Parathyroid adenoma (tissue), 2 donors: ENCODE measurements around the gene HAVCR2.

Experiments used
- H2AFZ ChIP-seq: fragments of 300-600 bp; sonication (generic); one replicate; pipeline ENCODE4 v1.7.0; 2017; ENCODE audit warnings: antibody characterized with exemption, mild to moderate bottlenecking
- H3K27ac ChIP-seq: fragments of 300-600 bp; sonication (generic); one replicate; pipeline ENCODE4 v1.7.0; 2017
- H3K27me3 ChIP-seq: fragments of 300-600 bp; sonication (generic); one replicate; pipeline ENCODE4 v1.7.0; 2017; ENCODE audit warnings: low read length; ENCODE audit not compliant: control insufficient read depth, insufficient read depth
- H3K36me3 ChIP-seq: fragments of 300-600 bp; sonication (generic); one replicate; pipeline ENCODE4 v1.7.0; 2017; ENCODE audit warnings: low read length; ENCODE audit not compliant: control insufficient read depth, insufficient read depth
- H3K4me1 ChIP-seq: fragments of 300-600 bp; sonication (generic); one replicate; pipeline ENCODE4 v1.7.0; 2017; ENCODE audit warnings: control low read depth
- H3K4me2 ChIP-seq: fragments of 300-600 bp; sonication (generic); one replicate; pipeline ENCODE4 v1.7.0; 2017; ENCODE audit warnings: low read length
- H3K4me3 ChIP-seq: fragments of 300-600 bp; sonication (generic); one replicate; pipeline ENCODE4 v1.7.0; 2017; ENCODE audit warnings: low read depth, low read length
- H3K79me2 ChIP-seq: fragments of 300-600 bp; sonication (generic); one replicate; pipeline ENCODE4 v1.7.0; 2017; ENCODE audit warnings: control low read depth
- H3K9ac ChIP-seq: fragments of 300-600 bp; sonication (generic); one replicate; pipeline ENCODE4 v1.7.0; 2017; ENCODE audit warnings: mild to moderate bottlenecking
- H3K9me3 ChIP-seq: fragments of 300-600 bp; sonication (generic); one replicate; pipeline ENCODE4 v1.7.0; 2017; ENCODE audit warnings: low read length; ENCODE audit not compliant: control insufficient read depth
- TF ChIP-seq, protein P1 (sequence below): fragments of 300-600 bp; sonication (generic); IDR thresholded peaks from one replicate; pipeline ENCODE4 v1.7.0; 2017; ENCODE audit warnings: antibody characterized with exemption, mild to moderate bottlenecking
- donor health status: primary hyperparathyroidism.

The HAVCR2 gene

DNA sequence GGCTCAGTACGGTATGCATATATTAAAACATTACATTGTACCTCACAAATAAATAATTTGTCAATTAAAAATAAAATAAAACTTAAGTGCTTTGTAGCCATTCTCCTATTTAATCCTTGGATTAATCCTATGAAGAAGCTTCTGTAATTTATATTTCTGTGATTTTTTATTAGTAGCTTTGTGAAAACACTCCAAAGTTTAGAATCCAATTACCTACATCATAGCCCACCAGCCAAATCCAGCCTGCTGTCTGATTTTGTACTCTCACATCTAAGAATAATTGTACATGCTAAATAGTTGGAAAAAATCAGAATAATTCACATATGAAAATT lies 23.4 kb upstream of the HAVCR2 start:
- Histone ChIP-seq H3K9me3 (no peaks in the 10 kb centered on the region), H3K4me1 (no peaks in the 10 kb centered on the region), H3K36me3 (no peaks in the 10 kb centered on the region), H3K27me3 (no peaks in the 10 kb centered on the region), H3K9ac (no peak overlapping the region), H3K4me2 (no peak overlapping the region), H3K4me3 (no peak overlapping the region), H3K27ac (no peak overlapping the region), H3K79me2 (no peaks in the 10 kb centered on the region), H2AFZ (no peak overlapping the region)
- TF ChIP-seq, protein P1, sequence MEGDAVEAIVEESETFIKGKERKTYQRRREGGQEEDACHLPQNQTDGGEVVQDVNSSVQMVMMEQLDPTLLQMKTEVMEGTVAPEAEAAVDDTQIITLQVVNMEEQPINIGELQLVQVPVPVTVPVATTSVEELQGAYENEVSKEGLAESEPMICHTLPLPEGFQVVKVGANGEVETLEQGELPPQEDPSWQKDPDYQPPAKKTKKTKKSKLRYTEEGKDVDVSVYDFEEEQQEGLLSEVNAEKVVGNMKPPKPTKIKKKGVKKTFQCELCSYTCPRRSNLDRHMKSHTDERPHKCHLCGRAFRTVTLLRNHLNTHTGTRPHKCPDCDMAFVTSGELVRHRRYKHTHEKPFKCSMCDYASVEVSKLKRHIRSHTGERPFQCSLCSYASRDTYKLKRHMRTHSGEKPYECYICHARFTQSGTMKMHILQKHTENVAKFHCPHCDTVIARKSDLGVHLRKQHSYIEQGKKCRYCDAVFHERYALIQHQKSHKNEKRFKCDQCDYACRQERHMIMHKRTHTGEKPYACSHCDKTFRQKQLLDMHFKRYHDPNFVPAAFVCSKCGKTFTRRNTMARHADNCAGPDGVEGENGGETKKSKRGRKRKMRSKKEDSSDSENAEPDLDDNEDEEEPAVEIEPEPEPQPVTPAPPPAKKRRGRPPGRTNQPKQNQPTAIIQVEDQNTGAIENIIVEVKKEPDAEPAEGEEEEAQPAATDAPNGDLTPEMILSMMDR: no peak

DNA sequence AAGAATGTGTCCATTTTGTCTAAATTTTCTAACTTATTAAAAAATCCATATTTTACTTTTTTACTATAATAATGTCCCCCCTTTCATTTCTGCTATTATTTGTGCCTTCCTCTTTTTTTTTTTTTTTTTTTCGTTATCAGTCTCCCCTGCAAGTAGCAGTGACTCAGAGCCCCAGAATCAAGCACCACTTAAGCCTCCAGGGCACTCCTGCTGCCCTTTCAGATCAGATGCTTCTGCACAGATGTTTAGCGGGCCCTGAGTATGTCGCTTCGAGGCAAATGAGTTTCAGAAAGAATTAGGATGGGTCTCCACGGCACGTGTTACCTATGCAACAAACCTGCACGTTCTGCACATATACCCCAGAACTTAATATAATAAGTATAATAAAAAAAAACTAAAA lies 22.1 kb upstream of the HAVCR2 start:
- Histone ChIP-seq H3K36me3 (no peaks in the 10 kb centered on the region), H3K79me2 (no peaks in the 10 kb centered on the region)
- TF ChIP-seq, protein P1: no peak

DNA sequence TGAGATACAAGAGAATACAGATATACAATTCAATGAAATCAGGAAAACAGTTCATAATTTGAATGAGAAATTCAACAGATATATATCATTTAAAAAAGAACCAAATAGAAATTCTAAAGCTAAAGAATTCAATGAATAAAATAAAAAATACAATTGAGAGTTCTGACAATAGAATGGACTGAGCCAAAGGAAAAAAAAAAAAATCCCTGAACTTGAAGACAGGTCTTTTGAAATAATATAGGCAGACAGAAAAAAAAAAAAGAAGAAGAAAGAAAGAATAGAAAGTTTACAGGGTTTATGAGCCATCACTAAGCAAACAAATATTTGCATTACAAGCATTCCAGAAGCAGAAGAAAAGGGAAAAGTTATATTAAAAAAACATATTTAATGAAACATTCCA lies 12.9 kb upstream of the HAVCR2 start:
- Histone ChIP-seq H2AFZ (no peak overlapping the region), H3K9ac (no peak overlapping the region), H3K27ac (no peak overlapping the region), H3K27me3 (no peaks in the 10 kb centered on the region), H3K79me2 (no peaks in the 10 kb centered on the region), H3K4me2 (no peak overlapping the region), H3K4me1 (no peaks in the 10 kb centered on the region), H3K36me3 (no peaks in the 10 kb centered on the region), H3K9me3 (no peaks in the 10 kb centered on the region), H3K4me3 (no peak overlapping the region)
- TF ChIP-seq, protein P1: no peak

More for the DNA sequence above, 22.1 kb upstream of the HAVCR2 start:
- no peaks in the 10 kb centered on the region for H3K27me3 ChIP-seq
- no peak overlapping the region for H2AFZ ChIP-seq
- no peaks in the 10 kb centered on the region for H3K4me1 ChIP-seq
- H3K4me2 ChIP-seq: no peak overlapping the region
- no peak overlapping the region for H3K27ac ChIP-seq
- H3K4me3 ChIP-seq: no peak overlapping the region
- no peak overlapping the region for H3K9ac ChIP-seq
- no peaks in the 10 kb centered on the region for H3K9me3 ChIP-seq

DNA sequence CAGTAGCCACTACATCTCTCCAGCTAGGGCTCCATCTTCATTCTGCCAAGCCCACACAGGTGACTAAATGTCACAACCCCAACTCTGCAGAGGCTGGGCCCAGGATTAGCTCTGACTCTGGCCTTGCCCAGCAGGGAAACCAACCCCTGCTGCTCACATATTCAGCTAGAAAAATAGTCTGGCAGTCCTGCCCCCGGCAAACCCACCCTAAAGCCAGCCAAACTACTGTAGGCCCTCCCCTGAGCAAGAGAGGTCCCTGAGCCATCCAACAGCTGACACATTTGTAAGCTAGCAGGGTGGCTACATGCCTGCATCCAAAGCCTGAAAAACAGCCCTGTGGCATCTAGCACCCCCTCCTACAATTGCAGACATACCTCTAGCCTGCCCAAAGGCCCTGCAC lies 11.3 kb upstream of the HAVCR2 start:
- Histone ChIP-seq H3K4me1 (no peaks in the 10 kb centered on the region), H3K36me3 (no peaks in the 10 kb centered on the region), H3K9me3 (no peaks in the 10 kb centered on the region), H3K27ac (no peak overlapping the region), H3K79me2 (no peaks in the 10 kb centered on the region), H3K4me3 (no peak overlapping the region), H3K4me2 (no peak overlapping the region), H2AFZ (no peak overlapping the region), H3K27me3 (no peaks in the 10 kb centered on the region), H3K9ac (no peak overlapping the region)
- TF ChIP-seq, protein P1: no peak

DNA sequence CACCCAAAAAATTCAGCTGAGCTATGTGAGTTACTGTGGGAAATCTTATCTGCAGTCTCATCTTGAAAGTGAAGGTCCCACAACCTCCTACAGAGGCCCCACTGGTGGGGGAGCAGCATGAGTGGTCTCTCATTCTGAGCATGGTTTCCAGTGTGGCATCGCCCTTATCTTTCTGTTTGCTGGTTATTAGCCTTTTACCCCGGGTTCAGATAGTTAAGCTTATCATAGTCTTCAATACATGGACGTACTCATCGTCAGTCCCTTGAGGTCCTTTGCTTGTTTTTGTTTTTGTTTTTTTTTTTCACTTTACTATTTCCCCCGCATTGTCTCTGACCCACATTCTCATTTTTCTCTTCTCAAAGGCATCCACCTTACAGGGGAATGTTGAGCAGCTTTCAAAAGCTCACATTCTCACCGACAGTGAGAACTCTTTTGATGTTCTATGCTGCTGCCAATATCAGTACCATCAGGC lies 7.7 kb upstream of the HAVCR2 start:
- no peak overlapping the region for H2AFZ ChIP-seq
- H3K4me2 ChIP-seq: no peak overlapping the region
- no peaks in the 10 kb centered on the region for H3K36me3 ChIP-seq
- H3K4me3 ChIP-seq: no peak overlapping the region
- no peak overlapping the region for H3K27ac ChIP-seq
- H3K9me3 ChIP-seq: no peaks in the 10 kb centered on the region
- no peaks in the 10 kb centered on the region for H3K4me1 ChIP-seq
- H3K79me2 ChIP-seq: no peaks in the 10 kb centered on the region
- no peaks in the 10 kb centered on the region for H3K27me3 ChIP-seq
- TF ChIP-seq, protein P1: no peak
- no peak overlapping the region for H3K9ac ChIP-seq
